Iris pigment epithelial cell (primary cell): Measurements from ENCODE around the gene NLGN1.

ENCODE experiments used
- DNase-seq: peaks from one replicate; pipeline ENCODE4 v3.0.0-alpha.2; 2011; ENCODE audit warnings: low read depth

The NLGN1 gene

DNA sequence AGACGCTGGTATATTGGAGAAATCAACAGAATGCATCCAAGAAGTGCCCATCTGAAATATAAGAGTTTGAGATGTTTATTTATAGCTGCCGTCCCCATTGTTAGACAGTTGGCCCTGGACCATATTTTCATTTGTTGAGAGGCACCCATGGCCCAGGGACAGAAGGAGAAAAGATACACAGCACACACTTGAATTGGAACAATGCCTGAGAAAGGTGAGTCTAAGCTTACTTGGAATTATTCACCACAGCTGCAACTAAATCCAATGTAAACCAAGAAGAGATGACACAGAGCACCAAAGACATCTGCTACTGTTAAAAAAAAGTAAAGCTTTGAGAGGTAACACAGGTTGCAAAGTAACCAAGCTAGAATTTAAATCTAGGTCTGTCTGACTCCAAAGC is 936.1 kb downstream of the NLGN1 start:
- DNase-seq = no peak

DNA sequence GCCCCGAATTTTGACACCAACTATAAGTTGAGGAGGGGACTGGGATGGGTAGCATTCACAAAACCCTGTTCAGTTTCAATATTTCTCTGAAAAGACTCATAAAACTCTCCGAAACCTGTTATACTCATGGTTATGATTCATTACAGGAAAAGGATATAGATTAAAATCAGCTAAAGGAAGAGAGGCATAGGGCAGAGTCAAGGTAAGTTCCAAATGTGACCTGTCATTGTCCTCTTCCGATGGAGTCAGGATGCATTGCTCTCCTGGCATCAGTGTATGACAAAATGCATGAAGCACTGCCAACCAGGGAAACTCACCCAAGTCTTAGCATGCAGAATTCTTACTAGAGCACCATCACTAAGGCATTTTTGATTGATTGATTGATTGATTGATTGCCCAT is 936.6 kb downstream of the NLGN1 start:
- DNase-seq = no peak

DNA sequence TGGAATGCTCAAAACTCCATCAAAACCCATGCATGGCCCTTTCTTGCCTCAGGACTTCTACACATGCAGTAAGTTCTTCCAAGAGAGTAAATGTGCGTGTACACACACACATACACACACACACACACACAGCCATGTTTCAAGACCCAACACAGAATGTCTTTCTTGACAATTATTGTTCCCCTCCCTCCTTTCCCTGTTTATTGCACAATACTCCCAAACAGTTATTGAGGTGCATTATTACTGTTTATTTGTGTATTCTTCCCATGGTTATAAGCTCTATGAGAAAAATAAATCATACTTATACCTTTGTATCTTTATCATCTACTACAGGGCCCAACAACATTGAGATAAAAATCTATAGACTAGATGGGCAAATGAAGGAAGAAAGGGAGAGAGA is 937.8 kb downstream of the NLGN1 start:
- DNase-seq = no peak

DNA sequence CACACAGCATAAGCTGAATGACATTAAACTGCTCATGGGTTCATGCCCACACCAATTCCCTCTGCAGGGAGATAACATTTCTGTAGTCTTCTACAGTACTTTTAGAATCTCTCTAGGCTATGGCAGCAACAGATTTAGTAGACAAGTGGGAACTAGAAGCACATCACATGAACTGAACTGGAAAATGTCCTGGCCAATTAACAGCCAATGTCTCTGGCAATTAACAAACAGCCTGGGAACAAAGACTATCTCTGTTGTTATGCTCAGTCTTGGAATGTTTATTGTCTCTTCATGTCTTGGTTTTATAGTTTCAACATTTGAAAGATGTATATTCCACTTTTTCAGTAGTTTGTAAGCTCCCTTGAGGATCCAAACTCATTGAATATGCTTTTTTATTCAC is 938.4 kb downstream of the NLGN1 start:
- no peak for DNase-seq
